H1 (cell line): ENCODE results near the gene YAP1. TPM values are rescaled to one million over a fixed set of nuclear protein-coding genes. Genes with fewer than 3 reads are reported as not detected.

Experiments used
- CTCF ChIA-PET: fragments of 300-600 bp; sonication (Branson Sonifier 250); formaldehyde crosslinking; loops from one replicate; lab custom pipeline; 2021; ENCODE audit not compliant: partially characterized antibody; lab: Charles Lee
- POLR2A ChIA-PET: fragments of 300-600 bp; sonication (Branson Sonifier 250); formaldehyde crosslinking; loops from one replicate; lab custom pipeline; 2021; ENCODE audit warnings: inconsistent platforms; ENCODE audit not compliant: partially characterized antibody; lab: Charles Lee
- DNase-seq, 2 experiments: peaks; one replicate each; pipeline versions ENCODE4 v3.0.0 to v3.0.0-alpha.2; 2010 to 2022; ENCODE audit warnings: low spot score in 2 of 2, low read depth in 1 of 2, mixed read lengths in 1 of 2
- FAIRE-seq: peaks from 2 replicates; lab custom pipeline; 2011; peaks lifted over from hg19 to GRCh38; lab: Jason Lieb, UNC
- H2AFZ ChIP-seq: 2 replicates; pipeline ENCODE4 v1.8.1; 2012; ENCODE audit warnings: low read length, inconsistent platforms
- H2AK5ac ChIP-seq: 2 replicates; pipeline ENCODE4 v1.6.1; 2013; ENCODE audit warnings: low read depth, low read length
- H2BK120ac ChIP-seq: replicated peaks from 2 replicates; pipeline ENCODE3; 2013; ENCODE audit warnings: low read depth, low read length, inconsistent platforms
- H2BK12ac ChIP-seq: 2 replicates; pipeline ENCODE4 v1.6.1; 2013; ENCODE audit warnings: low read depth, low read length
- H2BK15ac ChIP-seq: 2 replicates; pipeline ENCODE4 v1.6.1; 2013; ENCODE audit warnings: low read length
- H2BK20ac ChIP-seq: 2 replicates; pipeline ENCODE4 v1.6.1; 2013; ENCODE audit warnings: low read length
- H2BK5ac ChIP-seq: 2 replicates; pipeline ENCODE4 v1.6.1; 2013; ENCODE audit warnings: low read depth, low read length
- H3K14ac ChIP-seq: 2 replicates; pipeline ENCODE4 v1.6.1; 2013; ENCODE audit warnings: inconsistent platforms; ENCODE audit not compliant: insufficient read length
- H3K18ac ChIP-seq: 2 replicates; pipeline ENCODE4 v1.6.1; 2013; ENCODE audit warnings: low read length; ENCODE audit errors: extremely low read depth
- H3K23ac ChIP-seq: 2 replicates; pipeline ENCODE4 v1.6.1; 2013; ENCODE audit warnings: inconsistent platforms; ENCODE audit not compliant: insufficient read length
- H3K23me2 ChIP-seq: 2 replicates; pipeline ENCODE4 v1.6.1; 2013; ENCODE audit warnings: low read depth, low read length
- H3K27ac ChIP-seq: 2 replicates; pipeline ENCODE4 v1.6.1; 2011; ENCODE audit warnings: low read depth, low read length, inconsistent platforms
- H3K27me3 ChIP-seq, 4 experiments: replicated peaks in 1 of 4; 1 replicate in 1 of 4; 2 replicates in 3 of 4; pipeline versions ENCODE4 v1.6.1 to v1.8.1; 2011 to 2013; ENCODE audit warnings: low read length in 3 of 4, mild to moderate bottlenecking in 3 of 4, inconsistent platforms in 2 of 4, mixed read lengths in 2 of 4, moderate library complexity in 1 of 4; ENCODE audit not compliant: control insufficient read depth in 3 of 4, insufficient read depth in 3 of 4; ENCODE audit errors: extremely low read depth in 1 of 4
- H3K36me3 ChIP-seq, 4 experiments: 2 replicates each; pipeline versions ENCODE4 v1.6.1 to v1.8.1; 2011 to 2013; ENCODE audit warnings: mild to moderate bottlenecking in 4 of 4, low read length in 3 of 4, moderate library complexity in 2 of 4, control low read depth in 1 of 4, inconsistent platforms in 1 of 4; ENCODE audit not compliant: insufficient read depth in 4 of 4, control insufficient read depth in 2 of 4
- H3K4ac ChIP-seq: replicated peaks from 2 replicates; pipeline ENCODE3; 2013; ENCODE audit warnings: low read length, low read depth, mixed read lengths, inconsistent platforms; ENCODE audit not compliant: insufficient read length
- H3K4me1 ChIP-seq, 4 experiments: replicated peaks in 1 of 4; 1 replicate in 1 of 4; 2 replicates in 3 of 4; pipeline versions ENCODE4 v1.6.1 to v1.8.1; 2011 to 2013; ENCODE audit warnings: low read length in 3 of 4, inconsistent platforms in 2 of 4, mixed read lengths in 1 of 4; ENCODE audit not compliant: insufficient read depth in 4 of 4, control insufficient read depth in 3 of 4
- H3K4me2 ChIP-seq, 2 experiments: 2 replicates each; pipeline versions ENCODE4 v1.6.1 to v1.8.1; 2011 to 2013; ENCODE audit warnings: low read depth in 2 of 2, low read length in 2 of 2, control low read depth in 1 of 2, inconsistent platforms in 1 of 2, mild to moderate bottlenecking in 1 of 2; ENCODE audit not compliant: insufficient read depth in 1 of 2
- H3K4me3 ChIP-seq, 4 experiments: fragments of 200-600, 300-600 bp in 1 of 4; sonication (generic), shearing (Covaris generic), sonication (Bioruptor Twin) in 1 of 4; 2 replicates each; pipeline versions ENCODE4 v1.5.1 to v1.8.1; 2011 to 2016; ENCODE audit warnings: low read length in 4 of 4, low read depth in 3 of 4, control low read depth in 2 of 4, inconsistent platforms in 2 of 4, mild to moderate bottlenecking in 2 of 4, mixed read lengths in 1 of 4, moderate library complexity in 1 of 4; ENCODE audit not compliant: insufficient read depth in 2 of 4; ENCODE audit errors: extremely low read depth in 1 of 4
- H3K56ac ChIP-seq: replicated peaks from 2 replicates; pipeline ENCODE3; 2013; ENCODE audit warnings: low read depth, mild to moderate bottlenecking, mixed read lengths, low read length, inconsistent platforms; ENCODE audit not compliant: insufficient read length
- H3K79me1 ChIP-seq: 2 replicates; pipeline ENCODE4 v1.6.1; 2013; ENCODE audit warnings: low read depth, low read length, control low read depth
- H3K79me2 ChIP-seq, 2 experiments: 2 replicates each; pipeline versions ENCODE4 v1.6.1 to v1.8.1; 2012 to 2013; ENCODE audit warnings: low read length in 2 of 2, mild to moderate bottlenecking in 2 of 2, inconsistent platforms in 1 of 2; ENCODE audit not compliant: insufficient read depth in 2 of 2, control insufficient read depth in 1 of 2
- H3K9ac ChIP-seq, 4 experiments: replicated peaks in 1 of 4; 1 replicate in 1 of 4; 2 replicates in 3 of 4; pipeline versions ENCODE4 v1.6.1 to v1.8.1; 2011 to 2013; ENCODE audit warnings: low read depth in 3 of 4, low read length in 3 of 4, control low read depth in 2 of 4, mild to moderate bottlenecking in 2 of 4, moderate library complexity in 2 of 4, inconsistent platforms in 1 of 4; ENCODE audit errors: extremely low read depth in 1 of 4
- H3K9me3 ChIP-seq, 2 experiments: 2 replicates each; pipeline versions ENCODE4 v1.6.1 to v1.8.1; 2012 to 2013; ENCODE audit warnings: mild to moderate bottlenecking in 2 of 2, moderate library complexity in 2 of 2, control low read depth in 1 of 2, inconsistent platforms in 1 of 2, low read depth in 1 of 2, low read length in 1 of 2, mixed read lengths in 1 of 2; ENCODE audit not compliant: insufficient read depth in 2 of 2
- H4K20me1 ChIP-seq, 2 experiments: replicated peaks in 1 of 2; 2 replicates each; pipeline versions ENCODE3 to v1.8.1; 2011 to 2013; ENCODE audit warnings: inconsistent platforms in 2 of 2, low read length in 2 of 2, mild to moderate bottlenecking in 1 of 2; ENCODE audit not compliant: insufficient read depth in 2 of 2, control insufficient read depth in 1 of 2
- H4K5ac ChIP-seq: 2 replicates; pipeline ENCODE4 v1.6.1; 2013; ENCODE audit warnings: low read length, low read depth, mixed read lengths, inconsistent platforms; ENCODE audit not compliant: insufficient read length
- H4K8ac ChIP-seq: 2 replicates; pipeline ENCODE4 v1.8.0; 2013; ENCODE audit warnings: mild to moderate bottlenecking, moderate library complexity, low read length, inconsistent platforms; ENCODE audit not compliant: insufficient read depth; ENCODE audit errors: extremely low read depth
- H4K91ac ChIP-seq: replicated peaks from 2 replicates; pipeline ENCODE3; 2013; ENCODE audit warnings: low read length, mixed read lengths, inconsistent platforms; ENCODE audit not compliant: insufficient read length
- ASH2L ChIP-seq: fragments of 200-600, 300-600 bp; sonication (generic); IDR thresholded peaks from one replicate; pipeline ENCODE4 v1.7.1; 2017; ENCODE audit warnings: low read length
- CTBP2 ChIP-seq: IDR thresholded peaks from 2 replicates; pipeline ENCODE4 v1.7.0; 2011; ENCODE audit warnings: borderline replicate concordance, mild to moderate bottlenecking, moderate library complexity, mixed read lengths, low read length; ENCODE audit not compliant: insufficient read depth, insufficient read length
- GTF2F1 ChIP-seq: IDR thresholded peaks from 2 replicates; pipeline ENCODE4 v1.6.1; 2012; ENCODE audit warnings: low read depth, low read length, improper control_type of control experiment, borderline replicate concordance
- HDAC2 ChIP-seq, 2 experiments: fragments of 300-600 bp in 1 of 2; sonication (generic) in 1 of 2; IDR thresholded peaks; 2 replicates each; pipeline ENCODE4 v1.6.1; 2011 to 2012; ENCODE audit warnings: low read depth in 2 of 2, low read length in 2 of 2, mild to moderate bottlenecking in 2 of 2, moderate library complexity in 2 of 2, borderline replicate concordance in 1 of 2, inconsistent platforms in 1 of 2
- JUN ChIP-seq: IDR thresholded peaks from 2 replicates; pipeline ENCODE4 v1.6.1; 2011; ENCODE audit warnings: low read depth, mild to moderate bottlenecking, improper control_type of control experiment, low read length
- MAX ChIP-seq: IDR thresholded peaks from 2 replicates; pipeline ENCODE4 v1.6.1; 2012; ENCODE audit warnings: inconsistent platforms
- RXRA ChIP-seq: IDR thresholded peaks from 2 replicates; pipeline ENCODE4 v1.6.1; 2011; ENCODE audit warnings: low read depth, mild to moderate bottlenecking, low read length, moderate library complexity; ENCODE audit not compliant: insufficient read depth
- SIN3A ChIP-seq, 2 experiments: IDR thresholded peaks in 1 of 2; conservative IDR thresholded peaks in 1 of 2; 2 replicates each; pipeline ENCODE4 v1.6.1; 2011 to 2012; ENCODE audit warnings: low read length in 2 of 2, improper control_type of control experiment in 1 of 2, low read depth in 1 of 2, mild to moderate bottlenecking in 1 of 2
- WGBS, 2 experiments: shearing (Covaris generic) in 1 of 2; methylation state at CpG; one replicate each; pipeline versions ENCODE4 v1.1.6 to v1.1.7; 2013 to 2015; ENCODE audit warnings: low lambda C conversion rate in 2 of 2, mixed read lengths in 2 of 2, inconsistent platforms in 1 of 2, low coverage in 1 of 2, missing lambda C conversion rate in 1 of 2; ENCODE audit not compliant: insufficient replicate concordance in 2 of 2, insufficient coverage in 1 of 2, insufficient read length in 1 of 2; ENCODE audit errors: extremely low coverage in 1 of 2, missing lambda C conversion rate in 1 of 2; 5-methylcytosine and 5-hydroxymethylcytosine counted together
- polyA plus RNA-seq, 7 experiments: library from polyadenylated mRNA; depleted of rRNA in 3 of 7; stranded (reverse) in 5 of 7; unstranded in 2 of 7; fragments of >200 nt in 5 of 7; fragments of 200-250 nt in 2 of 7; gene quantifications; 1 replicate in 5 of 7; 2 replicates in 1 of 7; 4 replicates in 1 of 7; pipeline versions ENCODE4 v1.2.1 to v1.2.3, GENCODE V29; 2011 to 2013; ENCODE audit warnings: missing spikeins in 2 of 7, mixed read lengths in 2 of 7
- total RNA-seq: library from RNA; stranded (reverse); fragmentation: NEBNext Ultra II Directional; extraction: Animal tissue kit (Norgen Biotek cat#: 25700); gene quantifications from 2 replicates; pipeline ENCODE4 v1.2.1, GENCODE V29; 2021

The YAP1 gene
- total and polyA plus RNA-seq, 2 of the 8 experiments (the other 6 are each of a cell fraction or from before 2014, with no cell fraction given) = 62.0 to 108 TPM

- no peaks in the 10 kb centered on the region for H3K9me3 ChIP-seq
- H3K27me3 ChIP-seq = no peaks in the 10 kb centered on the region
- H3K56ac ChIP-seq = no peak overlapping the region
- H3K36me3 ChIP-seq = peaks cover 0 to 6% (median 0%) of the 10 kb centered on the region in 4 experiments; a peak in 2 of 8 replicates
- H3K4ac ChIP-seq = no peak overlapping the region
- FAIRE-seq (no peak), DNase-seq (no peak)
- H2AFZ ChIP-seq = no peak overlapping the region
- no peak overlapping the region for H2BK12ac ChIP-seq
- no peak overlapping the region for H3K27ac ChIP-seq
- no peak overlapping the region for H2AK5ac ChIP-seq
- H4K91ac ChIP-seq = no peak overlapping the region
- whole genome bisulfite sequencing, 2 experiments = 50% methylated on average over 2 of the region's 2 CpGs; no CpG with 5 or more reads in 1 of the 2 experiments
- H4K8ac ChIP-seq = no peak overlapping the region
- no peaks in the 10 kb centered on the region for H3K79me1 ChIP-seq
- H3K79me2 ChIP-seq = peaks cover 0 to 44% of the 10 kb centered on the region in 2 experiments; a peak in 2 of 4 replicates
- POLR2A ChIA-PET = interaction anchor here (0.7 to 1.0 kb wide), 2 partner anchors 30 to 31 kb away, joined by 3 read pairs; no protein-coding TSS in a partner anchor
- no peak overlapping the region for H2BK15ac ChIP-seq
- no peak overlapping the region for H2BK5ac ChIP-seq
- no peak overlapping the region for H2BK120ac ChIP-seq
- H3K9ac ChIP-seq = no peak overlapping the region
- no peak overlapping the region for H3K4me2 ChIP-seq
- no peak overlapping the region for H3K4me3 ChIP-seq
- H2BK20ac ChIP-seq = no peak overlapping the region
- TF ChIP-seq CTBP2 = no peak
- TF ChIP-seq HDAC2 (IDR thresholded peaks at IDR 0.05; ENCODE audit: borderline replicate concordance in 1 of 2, low read depth in 2 of 2, low read length in 2 of 2) = no peak
- TF ChIP-seq MAX = no peak
- TF ChIP-seq SIN3A (conservative IDR thresholded peaks at IDR 0.05 in 1 of 2, IDR thresholded peaks at IDR 0.05 in 1 of 2; ENCODE audit: low read depth in 1 of 2, low read length in 2 of 2) = no peak
- no peak for TF ChIP-seq GTF2F1
- TF ChIP-seq ASH2L = no peak
- TF ChIP-seq RXRA = no peak
- no peak for TF ChIP-seq JUN
- TF ChIP-seq, all 59 proteins: peak for 0
- no peaks in the 10 kb centered on the region for H4K20me1 ChIP-seq
- no peak overlapping the region for H3K18ac ChIP-seq
- H3K23me2 ChIP-seq = no peaks in the 10 kb centered on the region
- CTCF ChIA-PET = no interaction called here
- H3K4me1 ChIP-seq = peaks cover 2 to 22% (median 18%) of the 10 kb centered on the region in 4 experiments; a peak in 6 of 7 replicates
- no peak overlapping the region for H3K14ac ChIP-seq
- H3K23ac ChIP-seq = no peak overlapping the region
- no peak overlapping the region for H4K5ac ChIP-seq
These were observed 93.9 kb downstream of the YAP1 start for GRCh38 chr11:102204174-102204573.
